Stimulated activated CD4-positive, alpha-beta T cell treated with anti-CD3 and anti-CD28 coated beads, Interleukin-1b, Interleukin-23, amount 100 ng/mL, for 48 hours (primary cell): ENCODE results near the gene FAM72A.
"Not testable (repeated sequence)": the region's sequence is repeated elsewhere in the genome, so short reads cannot be mapped to it uniquely, and the experiment has no call there.

Source experiments
- DNase-seq: peaks from one replicate; pipeline ENCODE4 v3.0.0-alpha.2; 2020

Gene FAM72A

DNA sequence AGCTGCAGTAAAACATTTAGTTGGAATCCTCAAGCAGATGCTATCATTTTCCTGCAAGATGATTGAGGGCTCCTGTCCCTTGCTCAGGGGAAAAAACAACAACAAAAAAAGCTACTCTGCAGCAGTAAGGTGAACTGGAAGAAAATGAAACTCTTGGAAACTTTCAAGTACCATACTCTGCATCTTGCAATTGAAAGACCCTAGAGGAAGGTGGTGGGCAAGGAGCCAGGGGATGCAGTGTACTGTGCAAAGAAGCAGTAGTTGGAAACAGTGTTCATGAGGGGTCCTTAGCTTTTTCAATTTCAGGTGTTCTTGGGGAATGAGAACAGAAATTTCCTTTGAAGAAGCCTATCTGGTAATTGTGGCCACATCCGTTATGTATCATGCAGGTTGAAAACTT, 8.2 kb upstream of the FAM72A start:
- not testable (repeated sequence) for DNase-seq

DNA sequence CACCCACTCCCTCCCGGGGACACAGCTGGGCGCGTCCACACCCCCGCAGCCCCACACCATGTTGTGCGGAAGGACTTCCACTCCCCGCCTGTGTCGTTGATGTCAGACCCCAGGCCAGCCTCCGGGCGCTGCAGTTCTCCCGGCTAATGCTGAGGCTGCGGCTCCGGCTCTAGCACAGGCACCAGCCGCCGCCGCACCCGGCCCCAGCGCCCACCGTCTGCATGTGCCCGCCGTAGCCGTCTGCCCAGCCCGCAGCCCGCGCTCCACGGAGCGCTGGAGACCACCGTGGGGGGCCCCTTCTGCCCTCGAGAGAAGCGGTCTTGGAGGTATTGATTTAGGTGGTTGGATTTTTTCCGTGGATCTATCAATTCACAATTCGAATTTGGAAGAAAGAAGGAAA, 2.9 kb upstream of the FAM72A start:
- not testable (repeated sequence) for DNase-seq

DNA sequence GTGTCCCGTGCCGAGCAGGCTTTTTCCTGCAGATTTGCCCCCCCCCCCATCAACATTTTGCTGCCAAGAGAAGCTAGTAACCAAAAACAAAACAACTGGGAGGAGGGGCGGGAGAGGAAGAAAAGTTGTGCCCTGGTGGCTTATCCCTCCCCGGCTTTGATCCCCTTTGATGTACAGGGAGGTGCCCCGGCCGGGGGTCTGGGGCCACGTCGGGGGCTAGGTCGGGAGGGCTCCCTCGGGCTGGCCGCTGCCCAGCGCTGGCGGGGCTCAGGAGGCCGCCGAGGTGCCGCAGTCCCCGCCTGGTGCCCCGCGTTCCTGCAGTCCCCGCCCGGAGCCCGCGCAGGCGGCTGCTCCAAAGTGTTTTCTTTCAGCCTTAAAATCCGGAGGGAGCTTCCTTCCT, 2.2 kb upstream of the FAM72A start:
- DNase-seq: peak; percentile 1

DNA sequence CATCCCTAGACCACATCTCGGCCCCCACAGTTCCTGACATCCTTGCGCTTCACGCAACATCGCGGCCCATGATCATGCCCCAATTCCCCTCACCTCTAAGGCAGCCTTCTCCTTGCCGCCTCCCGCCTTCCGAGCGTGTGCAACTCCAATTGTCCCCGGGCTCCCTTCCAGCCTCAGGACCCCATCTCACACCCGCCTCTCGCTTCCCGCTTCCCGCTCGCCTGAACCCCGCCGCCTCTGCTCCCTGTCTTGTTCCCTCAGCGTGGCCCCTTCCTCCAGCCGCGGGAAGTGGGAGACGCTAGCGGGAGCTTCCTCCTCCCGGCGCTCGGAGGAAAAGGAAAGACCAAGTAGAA, 1.5 kb upstream of the FAM72A start:
- DNase-seq: peak; percentile 2

DNA sequence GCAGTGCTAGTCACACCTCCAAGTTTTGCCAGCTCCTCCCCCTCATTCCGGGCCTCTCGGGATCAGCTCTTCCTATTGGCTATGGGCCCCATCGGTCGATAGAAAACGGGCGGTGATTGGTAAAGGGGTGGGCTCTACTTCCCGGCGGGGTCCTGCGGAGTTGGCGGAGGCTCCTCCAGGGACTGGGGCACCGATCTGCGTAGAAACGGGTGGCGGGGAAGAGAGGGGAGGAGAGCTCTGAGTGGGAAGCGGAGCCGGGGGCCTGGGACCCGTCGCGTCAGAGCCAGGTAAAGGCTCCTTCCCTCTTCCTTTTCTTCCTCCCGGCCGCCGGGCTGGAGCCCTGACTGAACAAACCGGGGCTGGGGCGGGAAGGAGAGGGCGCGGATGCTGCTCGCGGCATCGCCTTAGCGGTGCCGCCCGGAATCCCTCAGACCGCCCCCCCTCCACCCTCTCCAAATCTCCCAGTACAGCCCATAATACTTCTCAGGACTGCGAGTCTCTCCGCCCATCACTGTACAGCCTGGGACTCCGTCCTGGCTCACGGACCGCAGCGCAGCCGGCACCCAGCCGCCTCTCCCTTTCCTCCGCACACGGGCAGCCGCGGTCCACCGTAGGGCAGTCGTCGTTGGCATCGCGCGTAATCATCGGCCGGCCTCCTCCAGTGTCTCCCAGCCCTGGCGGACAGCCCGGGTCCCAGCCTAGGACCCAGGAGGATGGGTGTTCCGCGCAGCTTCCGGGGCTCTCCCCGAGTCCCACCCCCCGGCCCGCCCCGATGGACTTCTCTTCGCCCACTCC, 922 bp upstream of the FAM72A start, which contains the start of gene SRGAP2:
TSS of gene SRGAP2 (plus strand) at position 178 of the 795 bp plus-strand sequence. CDS start 2,430 bp downstream, outside the sequence.
- peak; percentile 44 for DNase-seq

- not testable (repeated sequence) for DNase-seq
These were observed 5.8 kb downstream of the FAM72A start for GRCh38 chr1:206196748-206197424.

- not testable (repeated sequence) for DNase-seq
These were observed 7.5 kb downstream of the FAM72A start for GRCh38 chr1:206195182-206195581.

GRCh38 chr1:206186826-206187225, 15.8 kb downstream of the FAM72A start:
- DNase-seq: not testable (repeated sequence)

DNA sequence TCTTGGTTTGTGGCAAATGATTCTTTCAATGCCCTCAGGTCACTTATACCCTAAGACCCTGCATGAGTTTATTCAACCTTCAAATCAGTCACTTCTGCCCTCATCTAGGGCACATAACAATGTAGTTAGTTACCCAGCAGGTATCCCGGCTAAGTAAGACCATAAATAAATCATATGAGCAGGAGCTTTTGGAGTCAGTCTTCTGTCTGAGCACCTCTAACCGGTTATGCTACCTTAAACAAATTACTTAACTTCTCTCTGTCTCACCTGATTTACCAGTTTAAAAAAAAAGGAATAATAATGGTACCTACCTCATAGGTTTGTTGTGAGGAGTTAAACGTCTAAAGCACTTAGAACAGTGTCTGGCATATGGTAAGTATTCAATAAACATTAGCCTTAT, 16.9 kb downstream of the FAM72A start:
- not testable (repeated sequence) for DNase-seq

DNA sequence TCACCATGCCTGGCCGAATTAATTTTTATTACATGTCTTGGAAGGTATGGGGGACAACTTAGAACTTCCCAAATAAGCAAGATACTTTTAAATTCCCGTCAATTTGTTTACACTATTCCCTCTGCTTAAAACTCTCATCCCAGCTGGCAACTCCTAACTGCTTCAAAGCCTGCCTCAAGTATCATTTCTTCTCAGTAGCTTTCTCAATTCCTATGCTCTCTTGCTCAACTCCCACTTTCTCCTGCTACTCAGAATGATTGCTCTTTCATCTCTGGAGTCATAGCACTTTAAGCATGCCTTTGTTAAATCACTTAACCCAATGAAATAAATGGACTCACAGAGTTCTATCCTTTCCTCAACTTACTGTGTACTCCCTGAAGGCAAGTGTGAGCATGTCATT, 18.9 kb downstream of the FAM72A start:
- not testable (repeated sequence) for DNase-seq

GRCh38 chr1:206182368-206183317, 20.0 kb downstream of the FAM72A start:
- not testable (repeated sequence) for DNase-seq

GRCh38 chr1:206179666-206180065, 23.0 kb downstream of the FAM72A start:
- DNase-seq: not testable (repeated sequence)

GRCh38 chr1:206178061-206178989, 24.3 kb downstream of the FAM72A start:
- not testable (repeated sequence) for DNase-seq

GRCh38 chr1:206176114-206176502, 26.5 kb downstream of the FAM72A start:
- DNase-seq: peak; percentile 29

- not testable (repeated sequence) for DNase-seq
These were observed 27.1 kb downstream of the FAM72A start for GRCh38 chr1:206175459-206176113.

DNA sequence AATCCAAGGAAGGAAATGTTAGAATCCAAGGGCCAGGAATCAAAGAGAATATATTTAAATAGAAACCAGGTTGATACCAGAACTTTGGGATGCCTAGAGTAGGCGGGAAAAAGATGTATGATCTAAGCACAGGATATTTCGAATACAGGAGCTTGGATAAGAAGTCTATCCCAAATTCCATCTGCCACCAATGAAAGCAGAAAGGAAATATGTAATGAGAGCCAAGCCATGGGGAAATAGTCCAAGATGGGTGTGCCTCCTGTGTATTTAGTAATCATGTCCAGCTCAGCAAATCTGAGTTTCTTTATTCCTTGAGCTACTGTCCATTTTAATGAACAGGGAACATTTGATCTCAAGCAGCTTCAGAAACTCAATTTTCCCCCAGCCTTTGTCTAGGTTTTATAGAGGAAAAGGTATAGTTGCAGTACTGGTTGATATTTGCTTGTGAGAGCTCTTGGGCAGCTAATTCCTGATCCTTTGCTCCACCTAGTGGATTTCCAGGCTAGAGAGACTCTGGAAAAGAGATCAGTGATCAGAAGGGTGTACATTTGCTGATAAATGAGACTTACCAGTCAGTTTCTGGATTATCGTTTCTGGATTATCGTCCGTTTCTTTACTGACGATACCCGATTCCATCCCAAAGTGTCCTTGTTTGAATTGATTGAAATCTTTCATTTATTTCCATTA, 28.3 kb downstream of the FAM72A start:
- DNase-seq: not testable (repeated sequence)

DNA sequence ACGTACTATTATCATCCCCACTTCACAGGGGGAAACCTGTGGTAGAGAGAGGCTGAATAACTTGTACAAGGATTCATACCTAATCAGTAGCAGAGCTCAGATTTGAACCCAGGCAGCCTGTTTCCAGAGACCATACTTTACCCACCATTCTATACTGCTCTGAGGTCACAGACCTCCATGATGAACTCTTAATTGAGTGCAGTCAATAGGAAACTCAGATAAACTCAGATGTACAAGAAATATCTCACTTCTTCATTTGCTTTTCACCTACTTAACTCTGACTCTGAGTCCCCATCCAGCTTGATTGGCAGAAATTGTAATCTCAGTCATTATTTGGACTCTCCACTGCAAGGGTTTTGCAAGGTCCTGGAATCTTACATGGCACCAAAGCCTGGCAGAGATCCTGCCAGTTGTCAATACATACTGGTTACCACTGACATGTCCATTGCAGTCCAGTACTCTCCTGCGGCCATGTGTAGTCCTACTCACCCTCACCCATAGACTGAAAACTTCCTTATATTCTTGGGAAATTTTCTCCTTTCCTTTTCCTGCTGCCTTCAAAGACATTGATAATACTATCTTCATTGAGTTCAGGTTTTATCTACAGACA, 29.4 kb downstream of the FAM72A start:
- DNase-seq: not testable (repeated sequence)

DNA sequence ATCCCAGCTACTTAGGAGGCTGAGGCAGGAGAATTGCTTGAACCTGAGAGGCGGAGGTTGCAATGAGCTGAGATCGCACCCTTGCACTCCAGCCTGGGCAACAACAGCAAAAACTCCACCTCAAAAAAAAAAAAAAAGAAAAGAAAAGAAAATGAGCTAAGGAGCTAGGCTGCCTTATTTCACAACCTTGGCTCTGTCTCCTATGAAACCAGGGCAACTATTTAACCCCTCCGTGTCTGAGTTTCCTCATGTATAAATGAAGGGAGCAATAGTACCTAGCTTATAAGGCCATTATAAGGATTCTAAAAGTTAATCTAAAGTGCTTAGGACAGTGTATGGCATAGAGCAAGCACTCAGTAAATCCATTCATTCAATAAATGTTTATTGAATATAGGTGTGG, 32.8 kb downstream of the FAM72A start:
- DNase-seq: not testable (repeated sequence)

DNA sequence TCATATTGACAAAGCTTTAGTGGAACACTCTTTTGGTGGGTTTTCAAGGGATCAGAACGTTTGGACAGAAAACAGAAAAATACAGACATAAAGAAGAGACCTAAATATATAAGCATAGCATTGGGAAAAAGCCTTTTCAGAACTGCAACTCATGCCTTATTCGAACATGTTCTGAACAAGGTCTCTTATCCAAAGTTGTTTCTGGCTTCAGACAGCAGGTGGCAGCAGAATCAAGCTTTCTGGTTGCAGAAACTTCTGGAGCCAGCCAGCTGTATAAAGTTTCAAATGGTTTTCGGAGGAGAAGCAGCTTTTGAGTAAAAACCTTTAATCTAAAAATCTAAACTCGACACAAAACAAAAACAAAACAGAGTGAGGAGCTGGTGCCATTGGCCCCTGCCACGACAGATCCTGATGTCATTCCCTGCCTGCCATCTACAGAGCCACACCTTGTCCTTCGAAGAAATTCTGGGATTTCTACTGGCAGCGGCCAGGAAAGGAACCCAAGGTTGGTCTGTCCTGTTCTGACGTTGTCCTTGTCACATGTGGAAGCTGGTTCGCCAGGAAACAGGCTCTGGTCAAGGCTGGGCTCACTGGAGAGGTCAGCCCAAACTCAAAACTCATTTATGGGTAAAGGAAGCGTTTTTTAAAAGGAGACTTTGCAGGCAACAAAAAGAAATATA, 35.1 kb downstream of the FAM72A start:
- not testable (repeated sequence) for DNase-seq
